Lung (tissue), 12 donors: ENCODE data around the gene INPP4B. TPM values are rescaled to one million over a fixed set of nuclear protein-coding genes. Genes with fewer than 3 reads are reported as not detected.
A peak's percentile ranks its signal among the peaks of the same experiment; 100 is the strongest.

Experiments
- ATAC-seq: fragments of 200-7000 bp; cut with Tn5 transposase; one replicate; pipeline ENCODE4 v1.9.1; 2020; ENCODE audit warnings: moderate number of reproducible peaks; ENCODE audit not compliant: insufficient read depth, low FRiP score
- DNase-seq, 3 donors: peaks; one replicate each; pipeline ENCODE4 v3.0.0-alpha.2; 2013 to 2017
- H3K27ac ChIP-seq, 2 donors: one replicate each; pipeline ENCODE4 v1.5.1; 2013; ENCODE audit warnings: mild to moderate bottlenecking in 2 of 2, moderate library complexity in 2 of 2, control low read depth in 1 of 2, inconsistent platforms in 1 of 2, low read depth in 1 of 2, low read length in 1 of 2
- H3K27me3 ChIP-seq, 3 donors: one replicate each; pipeline ENCODE4 v1.5.1; 2013; ENCODE audit warnings: low read length in 2 of 3; ENCODE audit not compliant: control insufficient read depth in 3 of 3, insufficient read depth in 3 of 3
- H3K36me3 ChIP-seq, 4 donors: one replicate each; pipeline ENCODE4 v1.5.1; 2013; ENCODE audit warnings: low read length in 4 of 4, mild to moderate bottlenecking in 1 of 4, moderate library complexity in 1 of 4; ENCODE audit not compliant: control insufficient read depth in 4 of 4, insufficient read depth in 4 of 4
- H3K4me1 ChIP-seq, 5 donors: one replicate each; pipeline ENCODE4 v1.5.1; 2013; ENCODE audit warnings: low read length in 5 of 5, mild to moderate bottlenecking in 2 of 5, moderate library complexity in 1 of 5; ENCODE audit not compliant: control insufficient read depth in 5 of 5, insufficient read depth in 5 of 5
- H3K4me3 ChIP-seq: one replicate; pipeline ENCODE4 v1.5.1; 2013; ENCODE audit warnings: mild to moderate bottlenecking, control low read depth, moderate library complexity
- H3K9ac ChIP-seq, 2 donors: one replicate each; pipeline ENCODE4 v1.5.1; 2013; ENCODE audit warnings: low read length in 2 of 2, control low read depth in 1 of 2; ENCODE audit not compliant: insufficient read depth in 1 of 2
- H3K9me3 ChIP-seq, 4 donors: one replicate each; pipeline ENCODE4 v1.5.1; 2013; ENCODE audit warnings: low read length in 3 of 4, mild to moderate bottlenecking in 1 of 4, moderate library complexity in 1 of 4; ENCODE audit not compliant: control insufficient read depth in 4 of 4, insufficient read depth in 3 of 4
- CTCF ChIP-seq: IDR thresholded peaks from 2 replicates; pipeline ENCODE4 v1.5.1; 2012; ENCODE audit warnings: mild to moderate bottlenecking; ENCODE audit errors: control extremely low read depth, extremely low read depth
- WGBS, 2 donors: extraction: QIAGEN DNeasy Blood & Tissue Kit; methylation state at CpG; one replicate each; pipeline ENCODE4 v1.1.7; 2013; 5-methylcytosine and 5-hydroxymethylcytosine counted together
- polyA plus RNA-seq, 2 donors: library from polyadenylated mRNA; stranded (reverse); fragments of 200-250 nt; gene quantifications; one replicate each; pipeline ENCODE4 v1.2.1, GENCODE V29; 2013
- total RNA-seq, 2 donors: library from RNA; depleted of rRNA in 1 of 2; stranded (reverse); fragments of >200 nt in 1 of 2; gene quantifications; one replicate each; pipeline ENCODE4 v1.2.1, GENCODE V29; 2014 to 2021
- donor health status: control.
- donor health status: control.
- donor health status: Bipolar disorder and iron deficiency.
- donor health status: healthy.
- donor health status: DM: yes; HTN: yes; CAD: no.

INPP4B gene
- total and polyA plus RNA-seq, 4 donors, result 2.4 to 32.6 (median 5.6) TPM

- no peak for TF ChIP-seq CTCF
- DNase-seq, result no peak
- Histone ChIP-seq H3K27ac (no peak overlapping the region), H3K9ac (no peak overlapping the region), H3K27me3 (no peaks in the 10 kb centered on the region), H3K4me3 (no peak overlapping the region), H3K36me3 (no peaks in the 10 kb centered on the region), H3K9me3 (no peaks in the 10 kb centered on the region), H3K4me1 (no peaks in the 10 kb centered on the region)
- 69 to 76% methylated on average over 3 of the region's 3 CpGs for WGBS, 2 donors
- ATAC-seq, result no peak
These were observed 345.1 kb downstream of the INPP4B start for GRCh38 chr4:142500966-142501365.

GRCh38 chr4:142497606-142498005, 348.5 kb downstream of the INPP4B start:
- no peak overlapping the region for H3K9ac ChIP-seq
- no peak for ATAC-seq
- H3K9me3 ChIP-seq, result peaks cover 0 to 2% (median 0%) of the 10 kb centered on the region in 4 donors
- no peaks in the 10 kb centered on the region for H3K36me3 ChIP-seq
- no peaks in the 10 kb centered on the region for H3K27me3 ChIP-seq
- no peaks in the 10 kb centered on the region for H3K4me1 ChIP-seq
- H3K4me3 ChIP-seq, result no peak overlapping the region
- peak; percentile 35 to 55 (median 46) for DNase-seq
- no peak for TF ChIP-seq CTCF
- H3K27ac ChIP-seq, result no peak overlapping the region

- Histone ChIP-seq H3K9me3 (peaks cover 0 to 4% (median 0%) of the 10 kb centered on the region in 4 donors), H3K9ac (no peak overlapping the region), H3K36me3 (no peaks in the 10 kb centered on the region), H3K4me1 (no peaks in the 10 kb centered on the region), H3K27me3 (no peaks in the 10 kb centered on the region), H3K4me3 (no peak overlapping the region), H3K27ac (no peak overlapping the region)
- ATAC-seq (no peak), DNase-seq (no peak)
- TF ChIP-seq CTCF, result no peak
- 64 to 100% methylated on average over 1 of the region's 1 CpG for WGBS, 2 donors
These were observed 352.6 kb downstream of the INPP4B start for GRCh38 chr4:142493255-142494110.

- no peaks in the 10 kb centered on the region for H3K4me1 ChIP-seq
- no peak overlapping the region for H3K27ac ChIP-seq
- DNase-seq (no peak), ATAC-seq (no peak)
- H3K4me3 ChIP-seq, result no peak overlapping the region
- 61 to 72% methylated on average over 3 of the region's 3 CpGs for WGBS, 2 donors
- no peaks in the 10 kb centered on the region for H3K9me3 ChIP-seq
- H3K27me3 ChIP-seq, result no peaks in the 10 kb centered on the region
- no peak overlapping the region for H3K9ac ChIP-seq
- no peaks in the 10 kb centered on the region for H3K36me3 ChIP-seq
- TF ChIP-seq CTCF, result no peak
These were observed 360.6 kb downstream of the INPP4B start for GRCh38 chr4:142485452-142485851.
